Large intestine (tissue), 3 donors: ENCODE measurements around the gene SERP2. TPM values are rescaled to one million over a fixed set of nuclear protein-coding genes. Genes with fewer than 3 reads are reported as not detected.

Experiments
- DNase-seq, 2 donors: peaks; one replicate each; pipeline versions ENCODE4 v3.0.0 to v3.0.0-alpha.2; 2013
- H3K27ac ChIP-seq: one replicate; pipeline ENCODE4 v1.5.1; 2013; ENCODE audit warnings: low read length
- H3K27me3 ChIP-seq: 2 replicates; pipeline ENCODE4 v1.6.1; 2013; ENCODE audit warnings: low read length; ENCODE audit not compliant: control insufficient read depth, insufficient read depth
- H3K36me3 ChIP-seq: 2 replicates; pipeline ENCODE4 v1.6.1; 2013; ENCODE audit warnings: low read length; ENCODE audit not compliant: control insufficient read depth, insufficient read depth
- H3K4me1 ChIP-seq: one replicate; pipeline ENCODE4 v1.6.1; 2013; ENCODE audit warnings: low read length; ENCODE audit not compliant: control insufficient read depth, insufficient read depth
- H3K4me3 ChIP-seq: one replicate; pipeline ENCODE4 v1.5.1; 2013; ENCODE audit warnings: low read length
- H3K9me3 ChIP-seq: one replicate; pipeline ENCODE4 v1.6.1; 2013; ENCODE audit warnings: mild to moderate bottlenecking, low read depth, low read length, moderate library complexity; ENCODE audit not compliant: control insufficient read depth
- WGBS: methylation state at CpG from one replicate; pipeline ENCODE4 v1.1.5; 2013; ENCODE audit warnings: low lambda C conversion rate; ENCODE audit not compliant: insufficient coverage; 5-methylcytosine and 5-hydroxymethylcytosine counted together
- polyA plus RNA-seq: library from polyadenylated mRNA; unstranded; fragments of 120-200 nt; gene quantifications from one replicate; pipeline ENCODE4 v1.2.1, GENCODE V29; 2013

The SERP2 gene
- polyA plus RNA-seq, 1 donor, result 7.6 TPM

DNA sequence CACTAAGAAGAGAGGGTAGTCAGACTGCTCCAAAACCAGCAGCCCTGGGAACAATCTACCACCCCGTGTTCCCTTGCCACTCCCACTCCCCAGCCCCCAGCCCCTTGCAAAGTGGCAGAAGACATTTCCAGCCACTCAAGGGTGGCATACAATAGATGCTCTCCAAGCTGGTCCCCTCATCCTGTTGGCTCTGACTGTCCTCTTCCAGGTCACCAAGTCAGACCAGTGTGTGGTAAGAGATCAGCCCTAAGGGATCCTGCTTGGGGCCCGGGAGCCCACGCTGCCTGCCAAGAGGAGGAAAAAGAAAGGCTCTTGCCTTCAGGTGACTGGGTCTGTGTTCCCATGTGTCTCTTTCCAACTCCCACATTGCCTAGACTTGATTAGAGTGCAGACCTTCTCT lies 25.0 kb downstream of the SERP2 start:
- Histone ChIP-seq H3K27me3 (no peaks in the 10 kb centered on the region), H3K27ac (no peak overlapping the region), H3K36me3 (no peaks in the 10 kb centered on the region), H3K9me3 (no peaks in the 10 kb centered on the region), H3K4me3 (no peak overlapping the region), H3K4me1 (peaks cover 10% of the 10 kb centered on the region)
- no peak for DNase-seq
- no CpG with 5 or more reads among the region's 3 CpGs for WGBS

DNA sequence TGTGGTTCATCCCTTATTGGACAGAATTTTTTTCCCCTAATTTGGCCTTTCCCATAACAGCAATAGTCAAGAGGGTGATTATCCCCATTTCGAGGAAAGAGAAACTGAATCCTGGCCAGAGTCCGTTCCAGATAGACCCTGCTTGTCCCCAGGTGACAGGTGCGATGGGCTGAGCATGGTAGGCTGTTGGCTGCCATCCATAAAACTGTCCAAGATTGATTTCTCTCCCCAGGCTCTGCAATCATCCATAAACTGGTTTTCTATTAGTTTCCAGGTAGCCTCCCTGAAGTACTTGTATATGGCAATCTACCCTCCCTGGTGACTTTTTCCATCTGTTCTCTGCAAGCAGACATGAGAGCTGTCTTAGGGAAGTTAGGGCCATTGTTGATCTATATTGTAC lies 25.4 kb downstream of the SERP2 start:
- WGBS, result no CpG with 5 or more reads among the region's 3 CpGs
- Histone ChIP-seq H3K27ac (no peak overlapping the region), H3K36me3 (no peaks in the 10 kb centered on the region), H3K9me3 (no peaks in the 10 kb centered on the region), H3K4me3 (no peak overlapping the region), H3K27me3 (no peaks in the 10 kb centered on the region), H3K4me1 (peaks cover 14% of the 10 kb centered on the region)
- no peak for DNase-seq

DNA sequence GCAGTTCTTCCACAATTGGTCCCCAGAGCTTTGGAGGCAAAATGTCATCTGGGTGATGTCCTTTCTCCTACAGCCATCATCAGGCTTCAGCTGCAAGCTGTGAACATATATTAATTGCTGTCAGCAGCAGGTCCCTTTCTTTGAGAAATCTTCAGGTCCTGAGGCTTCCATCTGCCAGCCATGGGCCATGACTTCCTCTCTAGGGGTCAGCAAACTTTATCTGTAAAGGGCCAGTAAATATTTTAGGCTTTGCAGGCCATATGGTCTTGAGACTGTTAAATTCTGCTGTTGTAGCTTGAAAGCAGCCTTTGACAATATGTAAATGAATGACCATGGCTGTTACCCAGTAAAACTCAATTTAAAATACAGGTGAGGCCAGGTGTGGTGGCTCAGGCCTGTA lies 27.1 kb downstream of the SERP2 start:
- Histone ChIP-seq H3K9me3 (no peaks in the 10 kb centered on the region), H3K27ac (no peak overlapping the region), H3K4me1 (peaks cover 23% of the 10 kb centered on the region), H3K27me3 (no peaks in the 10 kb centered on the region), H3K4me3 (no peak overlapping the region), H3K36me3 (no peaks in the 10 kb centered on the region)
- no peak for DNase-seq

DNA sequence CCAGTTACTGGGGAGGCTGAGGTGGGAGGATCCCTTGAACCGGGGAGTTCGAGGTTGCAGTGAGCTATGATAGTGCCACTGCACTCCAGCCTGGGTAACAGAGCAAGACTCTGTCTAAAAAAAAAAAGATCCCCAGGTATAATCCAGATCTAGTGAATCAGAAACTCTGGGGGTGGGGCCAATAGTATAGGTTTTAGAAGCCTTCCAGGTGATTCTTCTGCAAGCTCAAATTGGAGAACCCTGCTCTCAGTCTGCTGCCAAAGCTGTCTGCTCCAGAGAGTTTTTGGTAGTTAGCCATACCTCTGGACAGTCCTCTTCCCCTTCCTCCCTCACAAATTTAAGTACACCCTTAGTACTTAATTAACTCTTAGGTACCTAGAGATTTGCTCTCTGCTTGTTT lies 28.0 kb downstream of the SERP2 start:
- WGBS, result no CpG with 5 or more reads among the region's 2 CpGs
- no peak overlapping the region for H3K4me3 ChIP-seq
- no peaks in the 10 kb centered on the region for H3K9me3 ChIP-seq
- no peak for DNase-seq
- no peaks in the 10 kb centered on the region for H3K36me3 ChIP-seq
- H3K27ac ChIP-seq, result no peak overlapping the region
- no peaks in the 10 kb centered on the region for H3K27me3 ChIP-seq
- H3K4me1 ChIP-seq, result peaks cover 23% of the 10 kb centered on the region

DNA sequence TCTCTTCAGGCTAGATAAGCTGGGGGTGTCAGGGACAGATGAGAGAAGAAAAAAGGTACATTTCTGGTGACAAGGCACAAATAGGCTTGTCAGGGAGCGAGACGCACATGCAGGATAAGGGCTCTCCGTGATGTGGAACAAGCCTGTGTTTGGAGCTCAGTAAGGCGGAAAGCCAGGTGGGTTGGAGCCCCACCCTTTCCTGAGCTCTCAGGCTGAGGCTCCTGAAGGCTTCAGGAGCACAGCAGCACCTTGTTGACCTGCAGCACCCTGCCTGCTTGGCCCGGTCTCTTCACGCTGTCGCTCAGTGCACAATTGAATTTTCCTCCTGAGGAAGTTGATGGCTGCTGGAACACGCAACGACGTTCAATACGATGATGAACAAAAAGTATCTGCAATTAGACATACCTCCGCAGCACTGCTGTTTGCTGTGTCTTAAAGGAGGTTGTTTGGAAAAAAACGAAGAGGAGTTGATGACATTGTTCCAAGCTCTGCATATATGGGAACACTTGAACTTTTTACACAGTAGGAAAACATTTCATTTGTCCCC lies 29.3 kb downstream of the SERP2 start:
- no peaks in the 10 kb centered on the region for H3K27me3 ChIP-seq
- H3K27ac ChIP-seq, result no peak overlapping the region
- peak in 1 of 2 donors; percentile 30 for DNase-seq
- peaks cover 16% of the 10 kb centered on the region for H3K4me1 ChIP-seq
- no peaks in the 10 kb centered on the region for H3K9me3 ChIP-seq
- no CpG with 5 or more reads among the region's 13 CpGs for WGBS
- H3K36me3 ChIP-seq, result no peaks in the 10 kb centered on the region
- H3K4me3 ChIP-seq, result no peak overlapping the region

DNA sequence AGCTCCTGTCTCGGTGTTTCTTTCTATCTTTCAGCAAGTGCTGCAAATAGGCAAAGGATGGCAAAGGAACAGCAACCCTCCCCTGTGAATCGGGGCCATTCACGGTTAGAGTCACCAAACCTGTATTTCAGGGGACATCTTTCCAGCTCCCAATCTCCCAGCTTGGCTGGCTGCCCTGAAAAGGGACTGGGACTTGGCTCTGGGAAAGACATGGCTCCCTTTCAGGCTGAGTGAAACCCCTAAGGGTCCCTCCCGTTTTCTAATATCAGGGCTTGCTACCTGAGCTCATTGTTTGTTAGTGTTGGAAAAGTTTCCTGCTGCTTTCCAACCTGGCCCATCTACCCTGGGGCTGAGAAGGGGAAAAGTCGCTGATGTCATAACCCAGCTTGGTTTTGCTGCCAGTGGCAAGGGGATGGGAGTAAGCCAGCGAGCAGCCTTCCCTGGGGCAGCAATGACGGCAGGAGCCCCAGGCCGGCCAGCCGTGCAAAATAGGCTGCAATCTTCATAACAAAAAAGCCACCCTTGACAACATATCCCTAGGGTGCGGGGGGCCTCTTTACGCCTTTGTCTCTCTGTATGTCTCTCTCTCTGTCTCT lies 29.9 kb downstream of the SERP2 start:
- no peaks in the 10 kb centered on the region for H3K9me3 ChIP-seq
- WGBS, result 47% methylated on average over 3 of the region's 11 CpGs
- H3K4me3 ChIP-seq, result no peak overlapping the region
- H3K27ac ChIP-seq, result peak overlapping the region; percentile 65
- no peaks in the 10 kb centered on the region for H3K27me3 ChIP-seq
- H3K4me1 ChIP-seq, result peaks cover 16% of the 10 kb centered on the region
- peak in 1 of 2 donors; percentile 57 for DNase-seq
- no peaks in the 10 kb centered on the region for H3K36me3 ChIP-seq

DNA sequence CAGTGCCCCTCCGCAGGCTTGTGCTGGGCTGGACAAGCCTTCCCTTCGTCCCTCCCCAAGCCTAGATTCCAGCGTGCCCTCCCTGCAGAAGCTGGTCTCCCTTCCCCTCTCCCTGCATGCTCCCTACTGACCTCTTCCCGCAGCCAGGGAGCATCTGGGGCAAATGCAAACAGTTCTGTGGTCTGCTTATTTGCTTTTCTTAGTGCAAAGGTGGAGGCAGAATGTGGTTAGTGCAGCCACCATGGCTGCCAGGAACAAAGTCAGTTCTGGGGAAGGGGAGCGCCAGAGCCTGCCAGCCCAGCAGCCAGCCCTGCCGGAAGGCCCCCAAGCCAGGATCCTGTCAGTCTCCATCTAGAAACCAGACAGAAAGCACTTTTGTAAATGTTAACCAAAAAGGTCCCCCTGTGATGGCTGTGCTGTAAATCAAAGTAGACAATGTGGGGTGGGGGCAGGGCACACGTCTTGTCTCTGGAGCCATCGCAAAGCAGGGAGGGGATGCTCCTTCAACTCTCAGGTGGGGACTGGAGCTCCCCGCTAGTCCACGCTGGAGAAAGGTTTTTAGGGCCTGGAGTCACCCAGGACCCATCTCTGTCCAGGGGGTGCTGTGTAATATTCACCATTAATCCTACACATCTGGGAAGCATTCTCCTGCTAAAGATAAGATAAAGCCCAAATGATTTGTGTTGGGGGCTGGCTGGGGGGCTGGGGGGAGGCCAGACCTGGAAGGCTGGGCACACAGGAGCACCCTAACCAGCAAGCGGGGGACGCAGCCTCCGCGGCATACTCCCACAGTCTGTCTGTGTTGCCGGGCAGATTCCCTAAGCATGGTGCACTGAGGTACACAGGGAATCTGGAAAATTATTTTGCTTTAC lies 30.9 kb downstream of the SERP2 start:
- WGBS, result no CpG with 5 or more reads among the region's 15 CpGs
- Histone ChIP-seq H3K27ac (peak overlapping the region; percentile 65), H3K27me3 (no peaks in the 10 kb centered on the region), H3K4me1 (peaks cover 16% of the 10 kb centered on the region), H3K36me3 (no peaks in the 10 kb centered on the region), H3K4me3 (peak overlapping the region; percentile 36), H3K9me3 (no peaks in the 10 kb centered on the region)
- peak in 1 of 2 donors; percentile 77 for DNase-seq

DNA sequence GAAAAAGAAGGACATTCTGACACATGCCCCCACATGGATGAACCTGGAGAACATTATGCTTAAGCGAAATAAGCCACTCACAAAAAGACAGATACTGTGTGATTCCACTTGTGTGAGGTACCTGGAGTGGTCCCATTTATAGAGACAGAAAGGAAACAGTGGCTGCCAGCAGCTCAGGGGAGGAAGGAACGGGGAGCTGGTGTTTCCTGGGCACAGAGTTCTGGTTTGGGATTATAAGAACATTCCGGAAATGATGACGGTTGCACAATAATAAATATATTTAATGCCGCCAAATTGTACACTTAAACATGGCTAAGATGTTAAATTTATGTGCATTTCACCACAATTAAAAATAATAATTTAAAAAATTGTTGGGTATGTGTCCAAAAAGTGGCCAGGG lies 33.0 kb downstream of the SERP2 start:
- 67% methylated on average over 2 of the region's 5 CpGs for WGBS
- no peak overlapping the region for H3K27ac ChIP-seq
- no peak overlapping the region for H3K4me3 ChIP-seq
- DNase-seq, result no peak
- no peaks in the 10 kb centered on the region for H3K27me3 ChIP-seq
- peaks cover 16% of the 10 kb centered on the region for H3K4me1 ChIP-seq
- no peaks in the 10 kb centered on the region for H3K36me3 ChIP-seq
- H3K9me3 ChIP-seq, result no peaks in the 10 kb centered on the region

DNA sequence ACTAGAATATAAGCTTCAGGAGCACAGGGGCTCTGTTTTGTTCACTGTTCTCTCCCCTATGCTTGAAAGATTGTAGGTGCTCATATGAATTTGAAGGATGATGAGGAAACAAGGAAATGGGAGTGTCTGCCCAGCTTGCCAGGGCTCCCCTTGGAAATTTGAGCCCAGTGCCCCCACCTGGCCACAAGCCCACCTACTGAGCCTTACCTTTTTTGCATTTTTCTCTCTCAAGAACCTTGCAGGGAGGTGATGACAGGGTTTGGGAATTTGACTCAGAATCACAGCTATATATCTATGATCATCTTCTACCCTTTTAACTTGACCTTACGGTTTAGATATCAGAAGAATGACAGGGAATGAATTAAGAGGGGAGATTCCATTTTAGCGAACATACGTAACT lies 33.8 kb downstream of the SERP2 start:
- no peak overlapping the region for H3K27ac ChIP-seq
- H3K4me1 ChIP-seq, result peaks cover 16% of the 10 kb centered on the region
- WGBS, result 72% methylated on average over 3 of the region's 3 CpGs
- no peaks in the 10 kb centered on the region for H3K9me3 ChIP-seq
- H3K27me3 ChIP-seq, result no peaks in the 10 kb centered on the region
- H3K4me3 ChIP-seq, result no peak overlapping the region
- H3K36me3 ChIP-seq, result no peaks in the 10 kb centered on the region
- no peak for DNase-seq

DNA sequence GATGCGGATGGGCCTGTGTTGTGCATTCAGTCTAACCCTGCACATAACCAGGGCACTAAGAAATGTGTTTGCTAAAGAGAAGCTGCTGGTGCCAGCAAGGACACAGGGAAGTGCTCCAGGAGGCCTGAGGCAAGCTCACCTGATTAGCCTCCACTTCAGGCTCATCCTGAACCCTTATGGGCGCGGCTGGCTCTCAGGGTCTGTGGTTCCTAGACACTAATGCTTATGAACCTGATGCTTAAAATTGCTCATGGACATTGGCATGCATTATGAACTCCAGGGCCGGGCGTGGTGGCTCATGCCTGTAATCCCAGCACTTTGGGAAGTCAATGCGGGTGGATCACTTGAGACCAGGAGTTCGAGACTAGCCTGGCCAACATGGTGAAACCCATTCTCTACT lies 34.3 kb downstream of the SERP2 start:
- Histone ChIP-seq H3K27ac (no peak overlapping the region), H3K9me3 (no peaks in the 10 kb centered on the region), H3K4me3 (no peak overlapping the region), H3K27me3 (no peaks in the 10 kb centered on the region), H3K36me3 (no peaks in the 10 kb centered on the region), H3K4me1 (peaks cover 16% of the 10 kb centered on the region)
- no CpG with 5 or more reads among the region's 7 CpGs for WGBS
- DNase-seq, result no peak
